ENCODE results near the gene SULF2.

GRCh38 chr20:47743671-47744070 lies 41.6 kb downstream of the SULF2 start:
- TF ChIP-seq, protein P1, sequence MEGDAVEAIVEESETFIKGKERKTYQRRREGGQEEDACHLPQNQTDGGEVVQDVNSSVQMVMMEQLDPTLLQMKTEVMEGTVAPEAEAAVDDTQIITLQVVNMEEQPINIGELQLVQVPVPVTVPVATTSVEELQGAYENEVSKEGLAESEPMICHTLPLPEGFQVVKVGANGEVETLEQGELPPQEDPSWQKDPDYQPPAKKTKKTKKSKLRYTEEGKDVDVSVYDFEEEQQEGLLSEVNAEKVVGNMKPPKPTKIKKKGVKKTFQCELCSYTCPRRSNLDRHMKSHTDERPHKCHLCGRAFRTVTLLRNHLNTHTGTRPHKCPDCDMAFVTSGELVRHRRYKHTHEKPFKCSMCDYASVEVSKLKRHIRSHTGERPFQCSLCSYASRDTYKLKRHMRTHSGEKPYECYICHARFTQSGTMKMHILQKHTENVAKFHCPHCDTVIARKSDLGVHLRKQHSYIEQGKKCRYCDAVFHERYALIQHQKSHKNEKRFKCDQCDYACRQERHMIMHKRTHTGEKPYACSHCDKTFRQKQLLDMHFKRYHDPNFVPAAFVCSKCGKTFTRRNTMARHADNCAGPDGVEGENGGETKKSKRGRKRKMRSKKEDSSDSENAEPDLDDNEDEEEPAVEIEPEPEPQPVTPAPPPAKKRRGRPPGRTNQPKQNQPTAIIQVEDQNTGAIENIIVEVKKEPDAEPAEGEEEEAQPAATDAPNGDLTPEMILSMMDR (IDR thresholded peaks at IDR 0.05): no peak
- TF ChIP-seq POLR2A (IDR thresholded peaks at IDR 0.05) (no peak), POLR2AphosphoS5 (IDR thresholded peaks at IDR 0.05) (no peak)
